OCI-LY7 (cell line): Measurements from ENCODE around the gene AVPR2. TPM values are rescaled to one million over a fixed set of nuclear protein-coding genes. Genes with fewer than 3 reads are reported as not detected.

Experiments
- BruUV-seq: library from RNA; stranded (reverse); fragments of 400-500 nt; replicated peaks from 2 replicates; lab custom pipeline; 2021; lab: Mats Ljungman, UMichigan
- CTCF ChIA-PET: fragments of 300-600 bp; sonication (Branson Sonifier 250); formaldehyde crosslinking; loops from one replicate; lab custom pipeline; 2022; ENCODE audit warnings: antibody characterized with exemption; ENCODE audit not compliant: unreplicated experiment; lab: Charles Lee
- POLR2A ChIA-PET: fragments of 300-600 bp; sonication (Branson Sonifier 250); formaldehyde crosslinking; loops from one replicate; lab custom pipeline; 2022; ENCODE audit warnings: antibody characterized with exemption; lab: Charles Lee
- DNase-seq: peaks from one replicate; pipeline ENCODE4 v3.0.0-alpha.2; 2015; ENCODE audit warnings: low spot score
- H2AFZ ChIP-seq: fragments of 200-600 bp; sonication (generic), shearing (Covaris generic); 2 replicates; pipeline ENCODE4 v1.6.1; 2014; ENCODE audit warnings: mild to moderate bottlenecking, antibody characterized with exemption, low read length, moderate library complexity
- H3K27ac ChIP-seq: fragments of 200-600 bp; sonication (generic); 2 replicates; pipeline ENCODE4 v1.5.1; 2014; ENCODE audit warnings: mixed run types, low read depth, mild to moderate bottlenecking, moderate library complexity, low read length, inconsistent platforms; ENCODE audit not compliant: poor library complexity, severe bottlenecking
- H3K36me3 ChIP-seq: fragments of 200-600 bp; sonication (generic); 2 replicates; pipeline ENCODE4 v1.6.1; 2014; ENCODE audit warnings: mild to moderate bottlenecking, antibody characterized with exemption, low read length, moderate library complexity, mixed read lengths; ENCODE audit not compliant: insufficient read depth
- H3K4me1 ChIP-seq: fragments of 200-600 bp; sonication (generic); 2 replicates; pipeline ENCODE4 v1.5.1; 2014; ENCODE audit warnings: mild to moderate bottlenecking, low read length; ENCODE audit not compliant: insufficient read depth, poor library complexity, severe bottlenecking
- H3K4me2 ChIP-seq: fragments of 200-600 bp; sonication (generic); 2 replicates; pipeline ENCODE4 v1.6.1; 2014; ENCODE audit warnings: mild to moderate bottlenecking, low read length
- H3K4me3 ChIP-seq: fragments of 200-600 bp; sonication (generic); 2 replicates; pipeline ENCODE4 v1.5.1; 2014; ENCODE audit warnings: mild to moderate bottlenecking, low read depth, low read length; ENCODE audit not compliant: poor library complexity, severe bottlenecking
- H3K79me2 ChIP-seq: fragments of 200-600 bp; sonication (generic); 2 replicates; pipeline ENCODE4 v1.6.1; 2016; ENCODE audit warnings: low read depth, mild to moderate bottlenecking, low read length, moderate library complexity, mixed read lengths; ENCODE audit not compliant: insufficient read depth
- H3K9me2 ChIP-seq: fragments of 200-600 bp; sonication (generic); 2 replicates; pipeline ENCODE4 v1.6.1; 2016; ENCODE audit warnings: mild to moderate bottlenecking, low read length, mixed read lengths; ENCODE audit not compliant: insufficient read depth
- H3K9me3 ChIP-seq: fragments of 200-600 bp; sonication (generic); 2 replicates; pipeline ENCODE4 v1.6.1; 2014; ENCODE audit warnings: mild to moderate bottlenecking, mixed run types, low read length, mixed read lengths
- H4K20me1 ChIP-seq: fragments of 200-600 bp; sonication (generic); 2 replicates; pipeline ENCODE4 v1.6.1; 2014; ENCODE audit warnings: mild to moderate bottlenecking, antibody characterized with exemption, low read length, moderate library complexity, mixed read lengths; ENCODE audit not compliant: insufficient read depth
- CTCF ChIP-seq: fragments of 200-600 bp; sonication (generic); conservative IDR thresholded peaks from 2 replicates; pipeline ENCODE4 v1.5.1; 2014; ENCODE audit warnings: mild to moderate bottlenecking, antibody characterized with exemption, low read length, moderate library complexity, mixed read lengths
- EZH2phosphoT487 ChIP-seq: fragments of 200-600 bp; sonication (generic); IDR thresholded peaks from 2 replicates; pipeline ENCODE4 v1.6.1; 2018; ENCODE audit warnings: low read depth, borderline replicate concordance, mild to moderate bottlenecking, mixed run types, antibody characterized with exemption, low read length, moderate library complexity, mixed read lengths
- intact Hi-C: fragments of 100-400 bp; cut with micrococcal nuclease; formaldehyde crosslinking; loops from one replicate; pipeline ENCODE4 v1.10.0; 2022; ENCODE audit not compliant: unreplicated experiment
- total RNA-seq, 2 experiments: library from RNA; depleted of rRNA in 1 of 2; stranded (reverse); fragments of >200 nt in 1 of 2; shearing (Covaris generic) in 1 of 2; gene quantifications; 2 replicates each; pipeline ENCODE4 v1.2.3, GENCODE V29; 2014 to 2022

Gene AVPR2
- total RNA-seq, 2 experiments from 2014 or later = 0.09 TPM; not detected in 1

- POLR2A ChIA-PET = interaction anchor here (1.3 kb wide), 2 partner anchors 24 to 26 kb away, joined by 3 read pairs; no protein-coding TSS in a partner anchor
These were observed 44.7 kb downstream of the AVPR2 start for GRCh38 chrX:153948847-153949805.

GRCh38 chrX:153950127-153950526, 45.7 kb downstream of the AVPR2 start:
- CTCF ChIA-PET = no interaction called here
- peaks cover 87% of the 10 kb centered on the region for H3K36me3 ChIP-seq
- H3K4me3 ChIP-seq = no peak overlapping the region
- TF ChIP-seq CTCF (no peak), EZH2phosphoT487 (no peak)
- DNase-seq = no peak
- H2AFZ ChIP-seq = no peak overlapping the region
- intact Hi-C loops = no loop called here
- no peak overlapping the region for H3K27ac ChIP-seq
- H3K79me2 ChIP-seq = no peaks in the 10 kb centered on the region
- BruUV-seq = no TSS peak
- no peaks in the 10 kb centered on the region for H4K20me1 ChIP-seq
- POLR2A ChIA-PET = no interaction called here
- peaks cover 5% of the 10 kb centered on the region for H3K4me1 ChIP-seq
- H3K9me2 ChIP-seq = no peaks in the 10 kb centered on the region
- no peaks in the 10 kb centered on the region for H3K9me3 ChIP-seq
- no peak overlapping the region for H3K4me2 ChIP-seq

More at GRCh38 chrX:153948847-153949805, 44.7 kb downstream of the AVPR2 start:
- no peaks in the 10 kb centered on the region for H3K9me3 ChIP-seq
- TF ChIP-seq EZH2phosphoT487 (no peak), CTCF (no peak)
- no peaks in the 10 kb centered on the region for H3K9me2 ChIP-seq
- H3K27ac ChIP-seq = no peak overlapping the region
- H3K4me1 ChIP-seq = peaks cover 15% of the 10 kb centered on the region
- H3K4me3 ChIP-seq = no peak overlapping the region
- peaks cover 77% of the 10 kb centered on the region for H3K36me3 ChIP-seq
- H4K20me1 ChIP-seq = no peaks in the 10 kb centered on the region
- no peaks in the 10 kb centered on the region for H3K79me2 ChIP-seq
- CTCF ChIA-PET = interaction anchor here (0.6 kb wide), 1 partner anchor 56 kb away, joined by 6 read pairs; no protein-coding TSS in a partner anchor
- H3K4me2 ChIP-seq = no peak overlapping the region
- DNase-seq = no peak
- no peak overlapping the region for H2AFZ ChIP-seq
- BruUV-seq = no TSS peak
- intact Hi-C loops = no loop called here
